AG04449 (cell line): ENCODE measurements around the gene ZNF280A.
"Not testable (repeated sequence)": the region's sequence is repeated elsewhere in the genome, so short reads cannot be mapped to it uniquely, and the experiment has no call there.

ENCODE experiments used
- CTCF ChIA-PET: fragments of 350-600 bp; formaldehyde crosslinking; extraction: SDS; loops from one replicate; lab custom pipeline; 2021; ENCODE audit warnings: antibody characterized with exemption; lab: Yijun Ruan, JAX
- POLR2A ChIA-PET: fragments of 400-600, 350-600 bp; formaldehyde crosslinking; extraction: SDS; loops from one replicate; lab custom pipeline; 2020; ENCODE audit warnings: antibody characterized with exemption, inconsistent platforms; lab: Yijun Ruan, JAX
- DNase-seq: peaks from one replicate; pipeline ENCODE4 v3.0.0-alpha.2; 2010; ENCODE audit warnings: low read depth, low spot score
- H3K4me3 ChIP-seq: 2 replicates; pipeline ENCODE4 v1.5.1; 2011; ENCODE audit warnings: low read depth, mild to moderate bottlenecking, control low read depth, low read length
- CTCF ChIP-seq: IDR thresholded peaks from one replicate; pipeline ENCODE4 v1.5.1; 2011; ENCODE audit warnings: mild to moderate bottlenecking, moderate library complexity, low read length, control low read depth, inconsistent platforms; ENCODE audit not compliant: insufficient read depth; ENCODE audit errors: missing control alignments

ZNF280A gene

GRCh38 chr22:22519591-22519990 lies 479 bp downstream of the ZNF280A start:
- CTCF ChIA-PET = interaction anchor here (0.9 to 4.3 kb wide), 4 partner anchors 8 to 14 kb away, joined by 3 to 20 read pairs (median 6); partner anchors contain the start of gene ZNF280B
- H3K4me3 ChIP-seq = no peak overlapping the region
- no peak for DNase-seq
- TF ChIP-seq CTCF = no peak
- POLR2A ChIA-PET = no interaction called here

GRCh38 chr22:22516992-22517391 lies 3.1 kb downstream of the ZNF280A start:
- DNase-seq = no peak
- TF ChIP-seq CTCF = no peak
- ChIA-PET CTCF (interaction anchor here (4.3 kb wide), 1 partner anchor 8 kb away, joined by 20 read pairs; the partner anchor contains the start of gene ZNF280B), POLR2A (no interaction called here)
- no peak overlapping the region for H3K4me3 ChIP-seq

- DNase-seq = no peak
- TF ChIP-seq CTCF = no peak
- ChIA-PET POLR2A (no interaction called here), CTCF (interaction anchor here (1.1 kb wide), 1 partner anchor 60 kb away, joined by 3 read pairs; no protein-coding TSS in a partner anchor)
- no peak overlapping the region for H3K4me3 ChIP-seq
Measured at GRCh38 chr22:22515890-22516289, 4.2 kb downstream of the ZNF280A start.

- H3K4me3 ChIP-seq, DNase-seq, CTCF ChIA-PET, POLR2A ChIA-PET: not testable (repeated sequence)
Measured at GRCh38 chr22:22514431-22514830, 5.6 kb downstream of the ZNF280A start.

GRCh38 chr22:22513619-22514018 lies 6.5 kb downstream of the ZNF280A start:
- no peak for TF ChIP-seq CTCF
- H3K4me3 ChIP-seq = no peak overlapping the region
- DNase-seq = no peak
- CTCF ChIA-PET = no interaction called here
- POLR2A ChIA-PET = no interaction called here

- TF ChIP-seq CTCF = no peak
- DNase-seq = no peak
- no peak overlapping the region for H3K4me3 ChIP-seq
- POLR2A ChIA-PET = no interaction called here
- CTCF ChIA-PET = no interaction called here
Measured at GRCh38 chr22:22512951-22513350, 7.1 kb downstream of the ZNF280A start.

GRCh38 chr22:22510833-22511232 lies 9.2 kb downstream of the ZNF280A start:
- CTCF ChIA-PET = interaction anchor here (2.0 kb wide), 1 partner anchor 9 kb away, joined by 8 read pairs; the partner anchor contains the start of gene ZNF280A

GRCh38 chr22:22509912-22510311 lies 10.2 kb downstream of the ZNF280A start:
- H3K4me3 ChIP-seq, DNase-seq, POLR2A ChIA-PET: not testable (repeated sequence)
- CTCF ChIA-PET = interaction anchor here (1.0 to 1.7 kb wide), 8 partner anchors 9 to 77 kb away, joined by 3 to 20 read pairs (median 4); partner anchors contain the start of genes PRAME and ZNF280A

More at GRCh38 chr22:22510833-22511232, 9.2 kb downstream of the ZNF280A start:
- POLR2A ChIA-PET, H3K4me3 ChIP-seq, DNase-seq: not testable (repeated sequence)
